Suprapubic skin (tissue), 4 donors: ENCODE results near the gene OLFM1. TPM values are rescaled to one million over a fixed set of nuclear protein-coding genes. Genes with fewer than 3 reads are reported as not detected.

Experiments
- DNase-seq, 2 donors: peaks; one replicate each; pipeline ENCODE4 v3.0.0-alpha.2; 2019; ENCODE audit warnings: low spot score in 2 of 2
- H3K27ac ChIP-seq: fragments of 200-600 bp; sonication (generic); one replicate; pipeline ENCODE4 v1.5.1; 2019
- H3K27me3 ChIP-seq: fragments of 200-600 bp; sonication (generic); one replicate; pipeline ENCODE4 v1.5.1; 2019
- H3K36me3 ChIP-seq: fragments of 200-600 bp; sonication (generic); one replicate; pipeline ENCODE4 v1.5.1; 2019
- H3K4me1 ChIP-seq: fragments of 200-600 bp; sonication (generic); one replicate; pipeline ENCODE4 v1.5.1; 2019
- H3K4me3 ChIP-seq: fragments of 200-600 bp; sonication (generic); one replicate; pipeline ENCODE4 v1.5.1; 2019; ENCODE audit warnings: mild to moderate bottlenecking
- H3K9me3 ChIP-seq: fragments of 200-600 bp; sonication (generic); one replicate; pipeline ENCODE4 v1.5.1; 2019
- CTCF ChIP-seq, 2 donors: fragments of 200-600 bp in 1 of 2; fragments of 450-650 bp in 1 of 2; sonication (generic) in 1 of 2; IDR thresholded peaks; one replicate each; pipeline ENCODE4 v1.5.1; 2016 to 2019; ENCODE audit warnings: antibody characterized with exemption in 2 of 2, mild to moderate bottlenecking in 1 of 2, moderate library complexity in 1 of 2
- EP300 ChIP-seq: sonication (generic); formaldehyde crosslinking; IDR thresholded peaks from one replicate; pipeline ENCODE4 v1.6.1; 2017; ENCODE audit warnings: antibody characterized with exemption
- POLR2A ChIP-seq, 2 donors: fragments of 450-650 bp; IDR thresholded peaks; one replicate each; pipeline ENCODE4 v1.6.1; 2017; ENCODE audit warnings: antibody characterized with exemption in 2 of 2, mild to moderate bottlenecking in 2 of 2, moderate library complexity in 2 of 2
- POLR2AphosphoS5 ChIP-seq, 3 donors: sonication (generic); formaldehyde crosslinking; IDR thresholded peaks; one replicate each; pipeline ENCODE4 v1.6.1; 2017; ENCODE audit warnings: antibody characterized with exemption in 3 of 3
- WGBS: methylation state at CpG from one replicate; pipeline ENCODE4 v1.1.5; 2018; 5-methylcytosine and 5-hydroxymethylcytosine counted together
- total RNA-seq, 4 donors: library from RNA; depleted of rRNA; stranded (reverse); fragments of >200 nt; gene quantifications; one replicate each; pipeline ENCODE4 v1.1.0, GENCODE V29; 2016

OLFM1 gene
- total RNA-seq, 4 donors from 2014 or later: 4.0 to 15.4 (median 11.7) TPM

- no peaks in the 10 kb centered on the region for H3K4me1 ChIP-seq
- WGBS: 62% methylated on average over 9 of the region's 9 CpGs
Measured at GRCh38 chr9:135095470-135096407, 8.3 kb downstream of the OLFM1 start.

GRCh38 chr9:135096408-135096895 is 9.0 kb downstream of the OLFM1 start:
- Histone ChIP-seq H3K27ac (no peak overlapping the region), H3K27me3 (peaks cover 6% of the 10 kb centered on the region), H3K9me3 (no peaks in the 10 kb centered on the region), H3K36me3 (no peaks in the 10 kb centered on the region), H3K4me1 (no peaks in the 10 kb centered on the region), H3K4me3 (no peak overlapping the region)
- 84% methylated on average over 8 of the region's 9 CpGs for WGBS
- DNase-seq: no peak
- TF ChIP-seq POLR2AphosphoS5 (IDR thresholded peaks at IDR 0.05) (no peak), POLR2A (IDR thresholded peaks at IDR 0.05) (no peak), EP300 (no peak), CTCF (IDR thresholded peaks at IDR 0.05) (no peak)

More at GRCh38 chr9:135095470-135096407, 8.3 kb downstream of the OLFM1 start:
- H3K27ac ChIP-seq: no peak overlapping the region
- H3K27me3 ChIP-seq: peaks cover 6% of the 10 kb centered on the region
- no peaks in the 10 kb centered on the region for H3K9me3 ChIP-seq
- no peak overlapping the region for H3K4me3 ChIP-seq
- no peak for TF ChIP-seq POLR2AphosphoS5 (IDR thresholded peaks at IDR 0.05)
- TF ChIP-seq POLR2A (IDR thresholded peaks at IDR 0.05): no peak
- no peak for TF ChIP-seq CTCF (IDR thresholded peaks at IDR 0.05)
- no peak for TF ChIP-seq EP300
- no peak for DNase-seq
- H3K36me3 ChIP-seq: no peaks in the 10 kb centered on the region

- 64% methylated on average over 22 of the region's 22 CpGs for WGBS
- Histone ChIP-seq H3K27ac (no peak overlapping the region), H3K4me3 (no peak overlapping the region), H3K9me3 (no peaks in the 10 kb centered on the region), H3K27me3 (peaks cover 7% of the 10 kb centered on the region), H3K36me3 (no peaks in the 10 kb centered on the region), H3K4me1 (no peaks in the 10 kb centered on the region)
- no peak for DNase-seq
- TF ChIP-seq CTCF (IDR thresholded peaks at IDR 0.05) (no peak), POLR2A (IDR thresholded peaks at IDR 0.05) (no peak), EP300 (no peak), POLR2AphosphoS5 (IDR thresholded peaks at IDR 0.05) (no peak)
Measured at GRCh38 chr9:135098400-135099105, 11.1 kb downstream of the OLFM1 start.

GRCh38 chr9:135099574-135099973 is 12.1 kb downstream of the OLFM1 start:
- Histone ChIP-seq H3K4me3 (no peak overlapping the region), H3K27ac (no peak overlapping the region), H3K36me3 (no peaks in the 10 kb centered on the region), H3K4me1 (no peaks in the 10 kb centered on the region), H3K27me3 (peaks cover 8% of the 10 kb centered on the region), H3K9me3 (no peaks in the 10 kb centered on the region)
- TF ChIP-seq CTCF (IDR thresholded peaks at IDR 0.05) (no peak), EP300 (no peak), POLR2AphosphoS5 (IDR thresholded peaks at IDR 0.05) (no peak), POLR2A (IDR thresholded peaks at IDR 0.05) (no peak)
- WGBS: 93% methylated on average over 5 of the region's 5 CpGs
- DNase-seq: no peak

GRCh38 chr9:135100241-135100681 is 12.8 kb downstream of the OLFM1 start:
- Histone ChIP-seq H3K36me3 (no peaks in the 10 kb centered on the region), H3K27ac (no peak overlapping the region), H3K27me3 (peaks cover 11% of the 10 kb centered on the region), H3K4me3 (no peak overlapping the region), H3K9me3 (no peaks in the 10 kb centered on the region), H3K4me1 (no peaks in the 10 kb centered on the region)
- WGBS: 51% methylated on average over 10 of the region's 10 CpGs
- TF ChIP-seq CTCF (IDR thresholded peaks at IDR 0.05) (no peak), POLR2A (IDR thresholded peaks at IDR 0.05) (no peak), EP300 (no peak), POLR2AphosphoS5 (IDR thresholded peaks at IDR 0.05) (no peak)
- no peak for DNase-seq
